Stimulated activated CD8-positive, alpha-beta memory T cell treated with anti-CD3 and anti-CD28 coated beads, Interleukin-15, amount 100 ng/mL, for 24 hours (primary cell): ENCODE results near the gene SLC25A11.

ENCODE experiments used
- DNase-seq: peaks from one replicate; pipeline ENCODE4 v3.0.0-alpha.2; 2020; ENCODE audit warnings: low read depth

Gene SLC25A11

GRCh38 chr17:4966844-4967538 is 27.1 kb upstream of the SLC25A11 start:
- DNase-seq: peak; percentile 65

- DNase-seq: no peak
These were observed 25.6 kb upstream of the SLC25A11 start for GRCh38 chr17:4965311-4965986.

GRCh38 chr17:4960279-4960922 is 20.6 kb upstream of the SLC25A11 start:
- DNase-seq: no peak

- DNase-seq: no peak
These were observed 19.6 kb upstream of the SLC25A11 start for GRCh38 chr17:4959261-4959965.

GRCh38 chr17:4958102-4958501 is 18.3 kb upstream of the SLC25A11 start:
- DNase-seq: no peak

GRCh38 chr17:4956493-4957061 is 16.7 kb upstream of the SLC25A11 start:
- DNase-seq: no peak

GRCh38 chr17:4955091-4955490 is 15.2 kb upstream of the SLC25A11 start:
- DNase-seq: no peak

- no peak for DNase-seq
These were observed 13.7 kb upstream of the SLC25A11 start for GRCh38 chr17:4953451-4953961.

GRCh38 chr17:4951486-4951885 is 11.6 kb upstream of the SLC25A11 start:
- DNase-seq: no peak

- no peak for DNase-seq
These were observed 10.9 kb upstream of the SLC25A11 start, which contains the start of gene ENO3 for GRCh38 chr17:4950746-4951204. Gene ENO3 (plus strand): TSS chr17:4951119. CDS start chr17:4951830, 711 bp downstream.

GRCh38 chr17:4950075-4950745 is 10.4 kb upstream of the SLC25A11 start:
- no peak for DNase-seq

- DNase-seq: peak; percentile 47
These were observed 9.7 kb upstream of the SLC25A11 start for GRCh38 chr17:4949321-4950074.

GRCh38 chr17:4948931-4949320 is 9.1 kb upstream of the SLC25A11 start:
- peak; percentile 53 for DNase-seq

GRCh38 chr17:4948166-4948930 is 8.5 kb upstream of the SLC25A11 start, which contains the start of gene PFN1:
Gene PFN1 (minus strand): TSS chr17:4948530. CDS start chr17:4948394, 136 bp downstream.
- peak; percentile 65 for DNase-seq

- DNase-seq: peak; percentile 53
These were observed 7.7 kb upstream of the SLC25A11 start for GRCh38 chr17:4947411-4948165.

- no peak for DNase-seq
These were observed 7.2 kb upstream of the SLC25A11 start for GRCh38 chr17:4947010-4947410.

- no peak for DNase-seq
These were observed 6.6 kb upstream of the SLC25A11 start for GRCh38 chr17:4946312-4946976.

GRCh38 chr17:4945944-4946280 is 6.1 kb upstream of the SLC25A11 start:
- DNase-seq: no peak
